Sigmoid colon (tissue), 7 donors: ENCODE results near the gene PROX2. TPM values are rescaled to one million over a fixed set of nuclear protein-coding genes. Genes with fewer than 3 reads are reported as not detected.

Source experiments
- DNase-seq: peaks from one replicate; pipeline ENCODE4 v3.0.0-alpha.2; 2019
- H3K27ac ChIP-seq, 4 donors: fragments of 200-600 bp; sonication (generic); one replicate each; pipeline ENCODE4 v1.5.1; 2016 to 2019; ENCODE audit warnings: mild to moderate bottlenecking in 1 of 4
- H3K27me3 ChIP-seq, 3 donors: fragments of 200-600 bp; sonication (generic); one replicate each; pipeline ENCODE4 v1.5.1; 2019; ENCODE audit warnings: mild to moderate bottlenecking in 1 of 3
- H3K36me3 ChIP-seq, 4 donors: fragments of 200-600 bp; sonication (generic); one replicate each; pipeline ENCODE4 v1.5.1; 2016 to 2019
- H3K4me1 ChIP-seq, 4 donors: fragments of 200-600 bp; sonication (generic); one replicate each; pipeline ENCODE4 v1.5.1; 2017 to 2019
- H3K4me3 ChIP-seq, 4 donors: fragments of 200-600 bp; sonication (generic); one replicate each; pipeline ENCODE4 v1.5.1; 2017 to 2019; ENCODE audit warnings: mild to moderate bottlenecking in 2 of 4, moderate library complexity in 1 of 4
- H3K9me3 ChIP-seq, 4 donors: fragments of 200-600 bp in 3 of 4; sonication (generic) in 3 of 4; one replicate each; pipeline versions ENCODE4 v1.5.1 to v1.6.1; 2013 to 2019
- CTCF ChIP-seq, 4 experiments: fragments of 450-650 bp in 3 of 4; fragments of 200-600 bp in 1 of 4; IDR thresholded peaks; one replicate each; pipeline ENCODE4 v1.5.1; 2016 to 2019; ENCODE audit warnings: antibody characterized with exemption in 4 of 4, mild to moderate bottlenecking in 3 of 4, moderate library complexity in 2 of 4
- EP300 ChIP-seq, 4 donors: sonication (generic); formaldehyde crosslinking; IDR thresholded peaks; one replicate each; pipeline ENCODE4 v1.6.1; 2017; ENCODE audit warnings: antibody characterized with exemption in 4 of 4
- POLR2A ChIP-seq, 2 donors: fragments of 450-650 bp; IDR thresholded peaks; one replicate each; pipeline ENCODE4 v1.6.1; 2016; ENCODE audit warnings: antibody characterized with exemption in 2 of 2, mild to moderate bottlenecking in 2 of 2, moderate library complexity in 2 of 2
- POLR2AphosphoS5 ChIP-seq, 4 donors: sonication (generic); formaldehyde crosslinking; IDR thresholded peaks; one replicate each; pipeline ENCODE4 v1.6.1; 2017; ENCODE audit warnings: antibody characterized with exemption in 4 of 4
- WGBS, 2 donors: extraction: QIAGEN DNeasy Blood & Tissue Kit; methylation state at CpG; one replicate each; pipeline ENCODE4 v1.1.7; 2013; 5-methylcytosine and 5-hydroxymethylcytosine counted together
- intact Hi-C: fragments of 100-400 bp; cut with DNase I; formaldehyde crosslinking; loops from one replicate; pipeline ENCODE4 v1.15.1; 2023
- polyA plus RNA-seq, 3 donors: library from polyadenylated mRNA; stranded (reverse); fragments of 200-250 nt; gene quantifications; one replicate each; pipeline ENCODE4 v1.2.3, GENCODE V29; 2013
- total RNA-seq, 4 donors: library from RNA; depleted of rRNA; stranded (reverse); fragments of >200 nt; gene quantifications; one replicate each; pipeline ENCODE4 v1.1.0, GENCODE V29; 2016
- donor health status: healthy with polysubstance abuse.
- donor health status: Bipolar disorder and iron deficiency.
- donor health status: healthy.

PROX2 gene
- total and polyA plus RNA-seq, 7 donors: 0.01 to 0.16 TPM; not detected in 5

- Histone ChIP-seq H3K9me3 (no peaks in the 10 kb centered on the region), H3K27me3 (no peaks in the 10 kb centered on the region), H3K4me1 (peaks cover 0 to 17% (median 15%) of the 10 kb centered on the region in 4 donors), H3K36me3 (no peaks in the 10 kb centered on the region), H3K27ac (no peak overlapping the region), H3K4me3 (no peak overlapping the region)
- intact Hi-C loops: no loop called here
- no peak for TF ChIP-seq EP300 (IDR thresholded peaks at IDR 0.05)
- TF ChIP-seq POLR2AphosphoS5 (IDR thresholded peaks at IDR 0.05): no peak
- TF ChIP-seq CTCF (IDR thresholded peaks at IDR 0.05): no peak
- TF ChIP-seq POLR2A (IDR thresholded peaks at IDR 0.05): no peak
- 67 to 82% methylated on average over 5 of the region's 5 CpGs for WGBS, 2 donors
- DNase-seq: no peak
Observed at GRCh38 chr14:74911704-74912103, 35.8 kb upstream of the PROX2 start.

GRCh38 chr14:74911221-74911620, 35.3 kb upstream of the PROX2 start:
- no peaks in the 10 kb centered on the region for H3K36me3 ChIP-seq
- no peaks in the 10 kb centered on the region for H3K9me3 ChIP-seq
- no peaks in the 10 kb centered on the region for H3K27me3 ChIP-seq
- no peak overlapping the region for H3K4me3 ChIP-seq
- 87 to 96% methylated on average over 6 of the region's 6 CpGs for WGBS, 2 donors
- intact Hi-C loops: no loop called here
- no peak overlapping the region for H3K27ac ChIP-seq
- DNase-seq: no peak
- TF ChIP-seq EP300 (IDR thresholded peaks at IDR 0.05) (no peak), POLR2AphosphoS5 (IDR thresholded peaks at IDR 0.05) (no peak), POLR2A (IDR thresholded peaks at IDR 0.05) (no peak)
- H3K4me1 ChIP-seq: peaks cover 0 to 16% (median 15%) of the 10 kb centered on the region in 4 donors

- intact Hi-C loops: no loop called here
- Histone ChIP-seq H3K9me3 (no peaks in the 10 kb centered on the region), H3K4me1 (peaks cover 0 to 20% (median 20%) of the 10 kb centered on the region in 4 donors), H3K4me3 (no peak overlapping the region), H3K27me3 (no peaks in the 10 kb centered on the region), H3K36me3 (no peaks in the 10 kb centered on the region), H3K27ac (no peak overlapping the region)
- no peak for DNase-seq
- WGBS, 2 donors: 14 to 63% methylated on average over 10 of the region's 10 CpGs
- TF ChIP-seq POLR2A (IDR thresholded peaks at IDR 0.05) (no peak), POLR2AphosphoS5 (IDR thresholded peaks at IDR 0.05) (no peak), EP300 (IDR thresholded peaks at IDR 0.05) (no peak), CTCF (IDR thresholded peaks at IDR 0.05) (no peak)
Observed at GRCh38 chr14:74910556-74910955, 34.6 kb upstream of the PROX2 start.

- H3K36me3 ChIP-seq: peaks cover 0 to 4% (median 0%) of the 10 kb centered on the region in 4 donors
- no peaks in the 10 kb centered on the region for H3K27me3 ChIP-seq
- 93 to 94% methylated on average over 10 of the region's 10 CpGs for WGBS, 2 donors
- TF ChIP-seq CTCF (IDR thresholded peaks at IDR 0.05) (no peak), POLR2AphosphoS5 (IDR thresholded peaks at IDR 0.05) (no peak), EP300 (IDR thresholded peaks at IDR 0.05) (no peak), POLR2A (IDR thresholded peaks at IDR 0.05) (no peak)
- no peak overlapping the region for H3K27ac ChIP-seq
- intact Hi-C loops: no loop called here
- H3K4me1 ChIP-seq: peaks cover 0 to 26% (median 22%) of the 10 kb centered on the region in 4 donors
- DNase-seq: no peak
- no peak overlapping the region for H3K4me3 ChIP-seq
- H3K9me3 ChIP-seq: no peaks in the 10 kb centered on the region
Observed at GRCh38 chr14:74909911-74910310, 34.0 kb upstream of the PROX2 start.

GRCh38 chr14:74909501-74909900, 33.6 kb upstream of the PROX2 start:
- no peak overlapping the region for H3K27ac ChIP-seq
- intact Hi-C loops: no loop called here

More at GRCh38 chr14:74909501-74909900, 33.6 kb upstream of the PROX2 start:
- WGBS, 2 donors: 94 to 95% methylated on average over 14 of the region's 14 CpGs
- Histone ChIP-seq H3K4me3 (no peak overlapping the region), H3K27me3 (no peaks in the 10 kb centered on the region), H3K9me3 (no peaks in the 10 kb centered on the region), H3K36me3 (peaks cover 0 to 8% (median 0%) of the 10 kb centered on the region in 4 donors), H3K4me1 (peaks cover 0 to 26% (median 22%) of the 10 kb centered on the region in 4 donors)
- no peak for DNase-seq
- TF ChIP-seq EP300 (IDR thresholded peaks at IDR 0.05) (no peak), POLR2A (IDR thresholded peaks at IDR 0.05) (no peak), CTCF (IDR thresholded peaks at IDR 0.05) (no peak), POLR2AphosphoS5 (IDR thresholded peaks at IDR 0.05) (no peak)
